GM21381 (cell line): ENCODE measurements around the gene PLPPR2.
A peak's percentile ranks its signal among the peaks of the same experiment; 100 is the strongest.
"Not testable (repeated sequence)": the region's sequence is repeated elsewhere in the genome, so short reads cannot be mapped to it uniquely, and the experiment has no call there.

Source experiments
- ATAC-seq: cut with Tn5 transposase; IDR thresholded peaks from one replicate; pipeline ENCODE4 v1.9.1; 2021; ENCODE audit warnings: mild to moderate bottlenecking, moderate library complexity; ENCODE audit not compliant: unreplicated experiment

PLPPR2 gene

DNA sequence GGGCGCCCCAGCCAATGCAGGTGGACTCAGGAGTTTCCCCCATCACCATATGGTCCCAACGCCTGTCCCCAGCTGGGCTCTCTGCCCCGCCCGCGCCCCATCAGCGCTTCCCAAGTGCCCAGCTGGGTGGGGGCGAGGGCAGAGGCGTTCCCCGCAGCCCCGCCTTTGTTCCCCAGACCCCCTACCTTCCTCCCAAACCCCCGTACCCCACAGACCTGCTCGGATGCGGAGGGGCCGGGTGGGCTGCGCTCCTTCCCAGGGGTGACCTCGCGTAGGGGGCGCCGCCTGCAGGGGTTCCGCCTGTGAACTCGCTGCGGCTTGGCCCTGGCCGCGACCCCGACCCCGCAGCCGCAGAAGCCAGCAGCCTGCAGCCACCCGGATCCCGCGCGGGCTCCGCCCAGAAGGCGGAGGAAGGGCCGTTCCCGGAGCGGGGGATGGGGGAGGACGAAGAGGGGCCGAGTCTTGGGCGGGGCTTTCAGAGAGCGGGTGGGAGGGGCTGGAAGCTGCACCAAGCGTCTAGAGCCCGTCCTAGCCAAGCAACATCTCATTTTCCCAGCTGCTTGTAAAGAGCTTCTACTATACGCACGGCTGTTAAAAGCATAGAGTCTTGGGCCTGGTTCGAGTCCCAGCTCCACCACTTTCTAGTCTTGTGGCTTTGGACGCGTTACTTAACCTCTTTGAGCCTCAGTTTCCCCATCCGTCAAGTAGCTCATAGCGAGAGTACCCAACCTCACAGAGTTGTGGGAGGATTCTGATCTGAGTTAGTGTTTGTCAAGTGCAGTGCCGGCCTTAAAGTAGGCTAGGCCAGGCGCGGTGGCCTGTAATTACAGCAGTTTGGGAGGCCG, 15.8 kb upstream of the PLPPR2 start, which contains the start of gene RAB3D:
Gene RAB3D (minus strand): TSS at position 404 of the 845 bp plus-strand sequence. CDS start 2,258 bp downstream, outside the sequence.
- ATAC-seq = peak; percentile 72

DNA sequence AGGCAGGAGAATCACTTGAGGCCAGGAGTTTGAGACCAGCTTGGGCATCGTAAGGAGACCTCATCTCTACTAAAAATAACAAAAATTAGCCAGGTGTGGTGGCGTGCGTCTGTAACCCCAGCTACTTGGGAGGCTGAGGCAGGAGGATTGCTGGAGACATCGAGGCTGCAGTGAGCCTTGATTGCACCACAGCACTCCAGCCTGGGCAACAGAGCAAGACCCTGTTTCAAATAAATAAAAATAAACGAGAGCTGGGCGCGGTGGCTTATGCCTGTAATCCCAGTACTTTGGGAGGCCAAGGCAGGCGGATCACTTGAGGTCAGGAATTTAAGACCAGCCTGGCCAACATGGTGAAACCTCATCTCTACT, 15.1 kb upstream of the PLPPR2 start:
- not testable (repeated sequence) for ATAC-seq

DNA sequence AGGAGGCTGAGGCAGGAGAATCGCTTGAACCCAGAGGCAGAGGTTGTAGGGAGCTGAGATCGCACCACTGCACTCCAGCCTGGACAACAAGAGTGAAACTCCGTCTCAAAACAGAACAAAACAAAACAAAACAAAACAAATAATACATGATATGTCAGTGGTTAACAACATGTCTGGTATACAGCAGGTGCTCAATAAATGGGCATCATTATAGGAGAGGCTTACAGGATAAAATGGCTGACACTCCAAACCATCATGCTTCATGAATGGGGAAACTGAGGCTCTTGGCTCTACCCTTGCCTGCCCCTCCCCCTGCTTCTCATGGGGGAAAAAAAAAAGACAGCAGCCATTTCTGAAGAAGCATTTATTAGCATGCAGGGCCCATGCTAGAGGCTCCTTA, 12.8 kb upstream of the PLPPR2 start:
- ATAC-seq = no peak

DNA sequence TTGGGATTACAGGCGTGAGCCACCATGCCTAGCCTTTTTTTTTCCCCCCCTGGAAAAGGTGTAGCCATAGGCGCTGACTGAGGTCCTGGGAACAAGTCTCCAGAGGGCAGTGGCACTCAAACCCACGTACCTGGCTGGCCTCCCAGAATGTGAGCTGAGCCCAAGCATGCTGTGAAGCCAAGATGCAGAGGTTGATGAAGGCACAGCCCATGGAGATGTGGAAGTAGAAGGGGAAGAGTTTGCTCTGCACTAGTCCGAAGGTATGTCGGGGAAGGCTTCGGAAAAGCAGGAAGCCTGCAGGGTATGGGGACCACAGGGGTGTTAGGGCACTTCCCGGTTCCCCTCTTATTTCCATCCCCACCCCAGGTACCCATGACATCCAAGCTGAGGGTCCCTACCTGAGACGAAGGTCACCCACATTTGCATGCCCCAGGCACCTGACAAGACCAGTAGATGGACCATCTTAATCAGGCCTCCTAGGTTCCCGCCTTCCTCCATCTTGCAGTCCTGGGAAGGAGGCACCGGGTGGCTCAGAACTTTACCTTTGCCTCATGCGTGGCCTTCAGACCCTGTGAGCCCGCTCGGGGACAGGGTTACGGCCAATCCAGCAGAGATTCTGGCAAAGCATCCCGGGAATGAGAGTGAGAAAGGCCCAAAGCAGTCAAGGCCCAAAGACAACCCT, 10.0 kb upstream of the PLPPR2 start:
- ATAC-seq = no peak

DNA sequence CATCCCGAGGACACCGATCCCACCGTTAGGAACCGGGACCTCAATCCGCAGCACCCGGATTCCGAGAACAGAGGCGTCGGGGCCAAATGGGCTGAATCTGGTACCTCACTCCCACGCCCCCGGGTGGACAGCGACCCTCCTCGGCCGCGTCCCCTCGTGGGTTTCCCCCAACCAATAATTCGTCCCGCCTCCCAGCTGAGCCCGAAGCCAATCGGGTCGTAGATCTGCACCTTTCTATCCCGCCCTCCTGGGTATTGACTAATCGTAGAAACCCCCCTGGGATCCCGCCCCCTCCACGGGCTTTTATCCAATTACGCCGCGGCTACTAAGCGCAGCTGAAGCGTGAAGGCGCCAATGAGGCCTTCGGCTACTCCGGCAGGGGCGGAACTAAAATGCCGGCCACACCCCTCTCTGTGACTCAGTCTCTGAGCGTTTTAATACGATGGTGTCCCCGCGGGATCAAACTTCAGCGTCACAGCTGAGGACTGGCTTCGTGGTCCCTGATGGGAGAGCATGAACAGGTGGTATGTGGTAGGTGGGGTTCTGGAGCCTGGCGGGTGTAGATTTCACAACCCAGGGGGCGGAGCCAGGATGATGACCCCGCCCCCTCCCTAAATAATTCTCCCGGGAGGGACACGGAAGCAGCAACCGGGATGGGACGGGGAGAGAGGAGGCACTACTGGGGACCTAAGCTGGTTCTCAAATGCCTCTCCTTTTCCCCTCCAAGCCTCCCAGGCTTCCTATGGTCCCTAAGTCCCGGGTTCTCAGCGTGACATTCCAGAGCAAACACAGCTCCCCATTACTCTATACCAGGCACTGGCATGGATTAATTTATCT, 8.9 kb upstream of the PLPPR2 start, which contains the start of the genes CCDC159 and TMEM205:
Gene CCDC159 (plus strand): TSS at position 416 of the 837 bp plus-strand sequence. CDS start 88 bp downstream, at position 504.
Gene TMEM205 (minus strand): TSS at position 165 of the 837 bp plus-strand sequence. CDS start 649 bp downstream, outside the sequence.
- ATAC-seq = peak; percentile 93

DNA sequence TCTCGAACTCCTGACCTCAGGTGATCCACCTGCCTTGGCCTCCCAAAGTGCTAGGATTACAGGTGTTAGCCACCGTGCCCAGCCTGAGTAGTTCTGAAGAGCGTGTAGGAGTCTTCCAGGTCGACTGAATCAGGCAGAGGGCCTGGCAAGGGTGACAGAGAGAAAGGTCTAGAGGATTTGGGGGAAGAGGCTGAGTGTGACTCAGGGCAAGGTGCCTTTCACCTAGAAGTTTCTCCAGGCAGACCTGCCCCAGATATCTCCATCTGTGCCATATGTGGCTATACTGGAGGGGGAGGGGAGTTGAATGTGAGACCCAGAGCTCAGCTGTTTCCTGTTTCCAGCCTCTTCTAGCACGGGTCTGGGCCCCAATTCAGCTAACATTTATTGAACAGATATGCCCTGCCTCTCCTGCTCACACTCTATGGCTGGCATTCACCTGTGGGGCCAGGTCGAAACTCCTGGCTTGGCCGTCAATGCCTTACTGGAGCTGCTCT, 7.6 kb upstream of the PLPPR2 start:
- no peak for ATAC-seq

DNA sequence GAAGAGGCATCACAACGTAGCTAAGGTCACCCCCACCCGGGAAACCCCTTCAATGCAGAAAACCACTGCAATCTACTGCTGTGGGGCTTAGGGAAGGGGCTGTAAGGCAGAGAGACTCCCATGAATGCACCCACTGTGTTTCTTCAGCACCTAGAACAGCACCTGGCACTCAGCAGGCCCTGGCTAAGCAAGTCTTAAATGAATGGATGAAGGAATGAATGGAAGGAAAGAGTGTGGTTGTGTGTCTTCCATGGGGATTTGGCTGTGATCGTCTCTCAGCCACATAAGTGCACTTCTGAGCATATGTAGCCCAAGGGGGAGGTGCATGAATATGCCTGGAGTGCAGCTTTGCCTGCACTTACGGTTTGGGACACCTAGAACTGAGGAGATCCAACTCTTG, 6.1 kb upstream of the PLPPR2 start:
- no peak for ATAC-seq

DNA sequence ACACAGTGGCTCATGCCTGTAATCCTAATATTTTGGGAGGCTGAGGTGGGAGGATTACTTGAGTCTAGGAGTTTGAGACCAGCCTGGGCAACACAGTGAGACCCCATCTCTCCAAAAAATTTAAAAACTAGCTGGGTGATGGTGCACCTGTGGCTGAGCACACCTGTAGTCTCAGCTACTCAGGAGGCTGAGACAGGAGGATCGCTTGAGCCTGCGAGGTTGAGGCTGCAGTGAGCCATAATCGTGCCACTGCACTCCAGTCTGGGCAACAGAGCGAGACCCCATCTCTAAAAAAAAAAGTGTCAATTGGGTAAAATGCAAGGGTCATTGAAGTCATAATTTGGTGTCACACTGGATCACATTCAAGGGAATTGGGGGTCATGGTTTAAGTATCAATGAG, 1.1 kb upstream of the PLPPR2 start:
- not testable (repeated sequence) for ATAC-seq

DNA sequence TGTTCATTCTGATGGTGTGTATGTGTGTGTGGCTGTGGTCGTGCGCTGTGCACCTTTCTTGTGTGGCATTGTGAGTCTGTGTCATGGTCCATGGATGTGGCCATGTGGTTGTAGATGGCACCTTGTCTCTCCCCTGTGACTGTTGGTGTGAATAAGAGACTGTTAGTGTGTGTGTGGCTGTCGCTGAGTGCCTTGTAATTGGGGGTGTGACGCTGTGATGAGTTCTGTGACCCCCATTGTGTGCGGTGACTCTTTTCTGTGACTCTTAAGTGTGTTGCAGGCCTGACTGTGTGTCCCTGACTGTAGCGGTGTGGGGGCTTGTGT, 804 bp downstream of the PLPPR2 start:
- no peak for ATAC-seq

DNA sequence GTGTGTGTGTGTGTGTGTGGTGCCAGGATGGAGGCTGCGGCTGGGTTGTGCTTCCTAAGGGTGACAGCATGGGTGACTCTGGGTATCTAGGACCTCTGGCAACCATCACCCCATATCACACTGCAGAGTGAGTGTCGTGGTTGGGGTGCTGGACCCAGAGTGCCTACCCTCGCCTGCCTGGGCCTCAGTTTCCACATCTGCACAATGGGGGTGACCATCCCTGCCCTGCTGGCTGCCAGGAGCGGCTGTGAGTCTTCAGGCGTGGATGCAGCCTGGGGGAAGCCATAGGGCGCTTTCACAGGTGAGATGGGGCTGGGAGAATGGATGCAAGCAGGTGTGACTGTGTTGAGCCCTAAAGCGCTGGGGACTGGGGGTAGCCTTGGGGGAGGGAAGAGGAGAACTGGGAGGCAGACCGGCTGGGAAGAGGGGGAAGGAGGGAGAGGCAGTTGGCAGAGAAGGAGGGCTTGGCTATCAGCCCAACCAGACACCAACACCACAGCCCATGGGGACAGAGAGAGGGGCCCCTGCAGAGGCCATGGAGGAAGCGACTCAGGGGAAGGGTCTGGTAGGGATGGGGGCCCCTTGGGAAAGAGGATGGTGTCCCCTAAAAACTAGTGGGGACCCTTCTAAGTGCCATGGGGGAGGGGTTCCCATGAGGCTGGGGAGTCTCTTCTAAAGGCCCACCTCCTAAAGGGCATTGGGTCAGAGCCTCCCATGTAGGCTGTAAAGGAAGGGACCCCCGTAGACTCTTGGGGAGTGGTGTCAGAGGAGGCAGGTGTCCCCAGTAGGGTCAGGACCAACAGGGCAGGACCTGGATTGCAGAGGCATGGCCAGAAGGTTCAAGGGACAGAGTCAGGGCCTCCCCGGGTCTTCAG, 1.7 kb downstream of the PLPPR2 start:
- no peak for ATAC-seq

DNA sequence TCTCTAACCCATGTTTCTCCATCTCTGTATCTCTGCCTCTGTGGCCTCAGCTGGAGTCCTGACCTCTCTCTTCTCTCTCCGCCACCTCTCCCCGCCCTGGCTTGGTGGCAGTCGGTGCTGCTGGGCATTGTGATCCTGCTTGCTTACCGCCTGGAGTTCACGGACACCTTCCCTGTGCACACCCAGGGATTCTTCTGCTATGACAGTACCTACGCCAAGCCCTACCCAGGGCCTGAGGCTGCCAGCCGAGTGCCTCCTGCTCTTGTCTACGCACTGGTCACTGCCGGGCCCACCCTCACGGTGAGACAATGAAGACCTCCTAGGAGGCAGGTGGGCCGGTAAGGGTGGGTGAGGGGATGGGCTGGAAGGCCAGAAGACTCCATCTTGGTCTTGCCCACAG, 4.2 kb downstream of the PLPPR2 start:
- ATAC-seq = no peak

DNA sequence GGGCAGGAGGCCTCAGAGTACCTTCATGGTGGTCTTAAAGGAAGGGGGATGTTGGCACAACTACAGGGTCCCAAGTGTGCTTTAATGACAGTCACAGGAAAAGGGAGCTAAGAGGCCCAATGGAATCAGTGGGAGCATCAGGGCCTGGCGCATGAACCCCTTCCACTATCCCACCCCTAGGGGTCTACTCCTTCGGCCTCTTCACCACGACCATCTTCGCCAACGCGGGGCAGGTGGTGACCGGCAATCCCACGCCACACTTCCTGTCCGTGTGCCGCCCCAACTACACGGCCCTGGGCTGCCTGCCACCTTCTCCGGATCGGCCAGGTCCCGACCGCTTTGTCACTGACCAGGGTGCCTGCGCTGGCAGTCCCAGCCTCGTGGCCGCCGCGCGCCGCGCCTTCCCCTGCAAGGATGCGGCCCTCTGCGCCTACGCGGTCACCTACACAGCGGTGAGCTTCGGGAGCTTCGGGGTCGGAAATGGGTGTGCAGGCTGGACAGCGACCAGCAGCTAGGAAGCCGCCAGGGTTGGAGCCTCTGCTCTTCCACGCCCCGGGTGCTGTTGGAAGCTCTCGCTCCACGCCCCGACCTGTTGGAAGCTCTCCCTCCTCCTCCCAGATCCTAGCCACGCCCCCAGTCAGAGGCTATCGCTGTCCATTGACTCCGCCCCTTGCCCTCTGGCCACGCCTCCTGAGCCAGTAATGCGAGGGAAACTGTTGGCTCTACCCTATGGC, 6.0 kb downstream of the PLPPR2 start:
- no peak for ATAC-seq

DNA sequence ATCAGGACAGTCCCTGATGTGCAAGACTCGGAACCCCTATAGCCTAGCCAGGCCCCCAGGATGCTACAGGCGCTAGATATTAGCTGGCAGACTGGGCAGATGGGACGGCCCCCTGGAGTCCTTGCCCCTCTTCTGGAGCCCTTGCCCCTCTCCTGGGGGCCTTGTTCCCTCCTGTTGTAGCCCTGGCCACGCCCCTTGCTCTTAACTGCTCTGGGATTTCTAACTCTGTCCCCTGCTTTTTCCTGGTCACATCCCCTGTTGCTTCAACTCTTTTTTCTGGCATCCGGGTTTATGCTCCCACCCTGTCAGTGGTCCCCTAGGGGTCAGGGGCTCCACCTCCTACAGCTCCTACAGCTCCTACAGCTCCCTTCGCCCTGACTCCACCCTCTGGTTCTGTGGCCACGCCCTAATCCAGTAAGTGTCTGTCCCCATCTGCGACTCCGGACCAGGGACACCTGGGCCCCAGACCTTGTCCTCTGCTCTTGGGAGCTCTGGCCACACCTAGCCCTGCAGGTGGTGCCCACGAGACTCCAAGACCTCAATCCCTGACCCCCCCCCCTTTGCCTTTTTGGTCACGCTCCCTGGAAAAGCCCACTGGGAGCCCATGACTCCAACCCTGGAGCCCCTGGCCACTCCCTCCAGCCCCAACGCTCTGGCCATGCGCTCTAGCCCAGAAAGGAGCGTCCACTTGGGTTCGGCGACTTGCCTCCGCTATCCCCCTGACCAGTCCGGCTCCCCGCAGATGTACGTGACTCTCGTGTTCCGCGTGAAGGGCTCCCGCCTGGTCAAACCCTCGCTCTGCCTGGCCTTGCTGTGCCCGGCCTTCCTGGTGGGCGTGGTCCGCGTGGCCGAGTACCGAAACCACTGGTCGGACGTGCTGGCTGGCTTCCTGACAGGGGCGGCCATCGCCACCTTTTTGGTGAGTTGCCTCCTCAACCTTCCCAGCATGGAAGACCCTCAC, 6.8 kb downstream of the PLPPR2 start:
- no peak for ATAC-seq

DNA sequence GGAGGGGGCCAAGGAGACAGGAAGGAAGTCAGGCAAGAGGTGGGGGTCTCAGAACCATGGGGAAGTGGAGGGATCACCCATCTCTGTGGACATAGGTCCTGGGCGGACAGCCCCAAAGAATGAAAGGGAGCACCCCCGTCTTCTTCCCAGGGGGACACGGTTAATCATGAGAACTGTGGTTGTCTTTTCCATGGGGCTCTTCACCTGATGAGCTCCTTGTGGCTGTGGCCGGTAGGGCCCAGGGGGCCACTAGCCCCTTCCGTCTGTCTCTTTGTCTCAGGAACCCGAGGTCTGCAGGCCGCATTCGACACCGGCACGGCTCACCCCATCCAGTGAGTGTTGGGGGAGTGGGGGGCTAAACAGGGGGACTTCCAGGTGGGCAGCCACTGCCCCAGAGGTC, 8.6 kb downstream of the PLPPR2 start:
- no peak for ATAC-seq

DNA sequence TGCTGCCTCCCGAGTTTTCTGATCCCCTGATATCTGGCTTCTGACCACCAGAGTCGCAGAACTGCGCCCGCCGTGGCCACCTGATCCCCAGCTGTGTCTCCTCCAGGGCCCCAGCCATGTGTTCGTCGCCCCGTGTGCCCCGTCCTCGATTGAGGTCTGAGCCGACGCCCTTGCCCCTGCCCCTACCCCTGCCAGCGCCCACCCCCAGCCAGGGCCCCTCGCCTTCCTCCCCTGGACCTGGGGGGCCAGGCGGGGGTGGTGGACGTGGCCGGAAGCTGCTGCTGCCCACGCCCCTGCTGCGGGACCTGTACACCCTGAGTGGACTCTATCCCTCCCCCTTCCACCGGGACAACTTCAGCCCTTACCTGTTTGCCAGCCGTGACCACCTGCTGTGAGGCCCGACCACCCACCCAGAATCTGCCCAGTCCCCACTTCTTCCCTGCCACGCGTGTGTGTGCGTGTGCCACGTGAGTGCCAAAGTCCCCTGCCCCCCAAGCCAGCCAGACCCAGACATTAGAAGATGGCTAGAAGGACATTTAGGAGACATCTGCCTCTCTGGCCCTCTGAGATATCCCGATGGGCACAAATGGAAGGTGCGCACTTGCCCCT, 9.2 kb downstream of the PLPPR2 start:
- no peak for ATAC-seq

DNA sequence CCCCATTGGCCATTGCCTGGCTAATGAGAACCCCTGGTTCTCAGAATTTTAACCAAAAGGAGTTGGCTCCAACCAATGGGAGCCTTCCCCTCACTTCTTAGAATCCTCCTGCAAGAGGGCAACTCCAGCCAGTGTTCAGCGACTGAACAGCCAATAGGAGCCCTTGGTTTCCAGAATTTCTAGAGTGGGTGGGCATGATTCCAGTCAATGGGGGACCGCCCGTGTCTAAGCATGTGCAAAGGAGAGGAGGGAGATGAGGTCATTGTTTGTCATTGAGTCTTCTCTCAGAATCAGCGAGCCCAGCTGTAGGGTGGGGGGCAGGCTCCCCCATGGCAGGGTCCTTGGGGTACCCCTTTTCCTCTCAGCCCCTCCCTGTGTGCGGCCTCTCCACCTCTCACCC, 9.7 kb downstream of the PLPPR2 start:
- no peak for ATAC-seq

DNA sequence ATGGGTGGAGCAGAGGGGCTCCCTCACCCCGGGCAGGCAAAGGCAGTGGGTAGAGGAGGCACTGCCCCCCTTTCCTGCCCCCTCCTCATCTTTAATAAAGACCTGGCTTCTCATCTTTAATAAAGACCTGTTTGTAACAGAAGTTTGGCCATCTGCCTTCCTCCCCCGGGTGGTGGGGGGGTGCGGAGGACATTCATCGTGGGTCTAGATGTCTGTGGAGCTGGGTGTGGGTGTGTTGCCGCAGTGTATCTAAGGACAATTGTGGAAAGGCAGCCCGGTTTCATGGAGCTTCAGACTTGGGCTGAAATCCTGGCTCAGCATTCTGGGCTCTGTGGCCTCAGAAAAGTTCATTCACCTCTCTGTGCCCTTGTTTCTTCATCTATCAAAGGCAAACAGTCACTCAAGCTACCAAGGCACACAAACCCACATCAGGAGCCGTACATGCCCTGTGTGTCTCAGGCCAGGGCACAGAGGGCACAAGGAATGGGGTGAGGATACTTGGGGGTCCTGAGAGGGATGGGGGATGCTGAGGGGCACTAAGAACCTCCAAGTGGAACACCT, 10.4 kb downstream of the PLPPR2 start:
- no peak for ATAC-seq

DNA sequence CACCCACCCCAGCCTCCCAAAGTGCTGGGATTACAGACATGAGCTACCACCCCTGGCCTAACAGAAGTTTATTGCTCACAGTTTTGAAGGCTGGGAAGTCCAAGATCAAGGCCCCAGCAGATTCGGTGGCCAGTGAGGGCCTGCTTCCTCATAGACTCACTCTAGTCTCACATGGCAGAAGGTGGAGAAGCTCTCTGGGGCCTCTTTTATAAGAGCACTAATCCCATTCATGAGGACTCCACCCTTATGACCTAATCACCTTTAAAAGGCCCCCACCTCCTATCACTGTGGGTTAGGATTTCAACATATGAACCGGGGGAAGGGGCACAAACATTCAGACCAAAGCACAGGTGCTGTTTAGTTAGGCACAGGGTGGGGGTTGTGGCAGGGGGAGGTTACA, 12.3 kb downstream of the PLPPR2 start:
- no peak for ATAC-seq
